HG03139 (cell line): ENCODE measurements around the gene AMBRA1.

Experiments used
- ATAC-seq: cut with Tn5 transposase; IDR thresholded peaks from one replicate; pipeline ENCODE4 v1.9.1; 2021; ENCODE audit not compliant: unreplicated experiment

Gene AMBRA1

DNA sequence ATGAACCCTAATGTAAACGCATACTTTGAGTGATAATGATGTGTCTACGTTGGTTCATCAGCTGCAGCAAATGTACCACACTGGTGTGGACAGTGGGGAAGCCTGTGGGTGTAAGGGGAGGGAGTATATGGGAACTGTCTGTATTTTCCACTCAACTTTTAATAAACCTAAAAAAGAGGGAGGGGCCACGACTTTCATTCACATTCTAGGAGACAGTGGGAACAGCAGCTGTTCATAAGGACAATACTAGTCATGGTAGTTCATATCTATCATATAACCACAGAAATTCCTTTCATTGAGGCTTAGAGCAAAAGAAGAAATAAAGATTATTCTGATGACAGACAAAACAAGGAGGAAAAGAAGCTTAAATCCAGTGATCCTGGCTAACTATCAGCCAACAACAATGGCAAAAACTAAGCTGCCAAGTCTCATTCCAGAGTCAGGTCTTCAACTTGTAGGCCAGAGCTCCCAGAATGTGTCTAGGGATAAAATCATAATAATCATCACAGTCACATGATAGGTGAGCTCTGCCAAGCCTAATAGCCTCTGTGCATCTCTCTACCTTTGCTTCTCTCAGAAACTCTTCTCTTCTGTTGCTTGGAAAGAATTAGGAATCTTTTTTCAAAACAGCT lies 142.9 kb downstream of the AMBRA1 start:
- ATAC-seq = no peak

DNA sequence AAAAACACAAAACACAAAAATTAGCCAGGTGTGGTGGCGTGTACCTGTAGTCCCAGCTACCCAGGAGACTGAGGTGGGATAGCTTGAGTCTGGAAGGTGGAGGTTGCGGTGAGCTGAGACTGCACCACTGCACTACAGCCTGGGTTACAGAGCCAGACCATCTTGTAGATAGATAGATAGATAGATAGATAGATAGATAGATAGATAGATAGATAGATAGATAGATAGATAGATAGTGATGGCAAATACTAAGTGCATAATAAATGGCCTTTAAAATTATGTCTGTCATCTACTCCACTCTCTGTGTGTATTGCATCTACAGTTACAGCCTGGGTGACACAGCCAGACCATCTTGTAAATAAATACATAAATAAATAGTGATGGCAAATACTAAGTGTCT lies 146.3 kb downstream of the AMBRA1 start:
- ATAC-seq = no peak

DNA sequence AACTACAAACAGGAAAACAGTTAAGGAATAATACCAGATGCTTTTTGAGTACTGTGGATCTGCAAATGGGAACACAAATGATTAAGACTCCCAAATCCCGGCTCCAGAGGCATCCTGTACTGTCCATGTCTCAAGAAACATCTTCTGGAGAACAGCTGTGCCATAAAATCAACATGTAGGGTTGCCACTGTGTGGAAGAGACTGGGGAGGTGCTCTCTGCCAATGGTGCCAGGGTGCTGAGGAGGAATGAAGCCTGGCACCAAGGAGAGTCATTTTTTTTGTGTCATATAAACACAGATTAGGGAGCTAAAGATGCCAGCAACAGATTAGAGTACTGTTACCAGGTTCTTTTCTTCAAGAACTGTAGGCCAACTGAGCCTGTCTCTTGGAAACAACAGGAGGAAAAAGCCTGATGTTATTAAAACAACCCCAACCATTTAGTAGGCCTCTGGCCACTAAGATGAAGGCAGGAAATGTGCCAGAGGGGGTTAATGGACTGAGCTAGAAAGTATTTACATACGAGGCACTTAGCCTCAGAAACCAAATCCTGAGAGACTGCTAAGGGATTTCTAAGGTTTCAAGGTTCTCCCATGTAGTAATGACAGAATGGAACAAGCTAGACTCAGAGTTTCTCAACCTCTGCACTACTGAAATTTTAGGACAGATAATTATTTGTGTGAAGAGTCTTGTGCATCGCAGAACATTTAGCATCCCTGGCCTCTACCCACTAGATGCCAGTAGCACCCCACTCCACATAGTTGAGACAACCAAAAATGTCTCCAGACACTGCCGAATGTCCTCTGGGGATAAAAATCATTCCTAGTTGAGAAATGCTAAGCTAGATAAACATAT lies 147.7 kb downstream of the AMBRA1 start:
- no peak for ATAC-seq

DNA sequence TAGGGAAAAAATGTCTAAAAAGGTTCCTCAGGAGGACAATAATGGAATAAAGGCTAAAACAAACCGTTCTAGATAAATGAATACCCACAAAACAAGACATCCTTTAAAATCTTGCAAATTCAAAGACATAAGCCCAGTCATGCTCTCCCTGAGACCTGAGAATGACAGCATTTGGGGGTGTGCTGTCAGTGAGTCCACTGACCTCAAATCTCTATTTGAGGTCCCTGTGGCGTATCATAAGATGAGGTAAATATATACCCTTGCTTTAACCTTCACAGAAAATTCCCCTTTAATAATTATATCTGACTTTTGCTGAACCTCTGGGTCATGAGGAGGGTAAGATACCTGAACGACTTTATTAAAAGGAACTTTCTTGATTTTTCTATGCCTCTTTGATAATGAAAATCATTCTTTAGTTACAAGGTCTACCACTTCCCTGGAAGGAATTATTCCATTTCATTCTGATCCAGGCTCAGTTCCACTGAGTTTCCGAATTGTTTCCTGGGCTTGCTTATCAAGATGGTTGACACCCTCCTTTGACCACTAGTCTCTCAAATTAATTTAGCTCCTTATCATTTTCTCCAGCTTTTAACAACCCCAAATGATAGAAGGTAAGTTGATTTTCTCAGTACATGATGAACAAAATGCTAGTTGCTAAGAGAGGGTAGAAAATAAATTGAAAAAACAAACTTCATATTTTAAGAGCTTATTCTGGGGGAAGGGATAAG lies 148.5 kb downstream of the AMBRA1 start:
- ATAC-seq = no peak

- ATAC-seq = no peak
These were observed 149.5 kb downstream of the AMBRA1 start for GRCh38 chr11:46444305-46444704.

GRCh38 chr11:46438211-46438610 lies 155.6 kb downstream of the AMBRA1 start:
- no peak for ATAC-seq

GRCh38 chr11:46437122-46437689 lies 156.6 kb downstream of the AMBRA1 start:
- no peak for ATAC-seq

DNA sequence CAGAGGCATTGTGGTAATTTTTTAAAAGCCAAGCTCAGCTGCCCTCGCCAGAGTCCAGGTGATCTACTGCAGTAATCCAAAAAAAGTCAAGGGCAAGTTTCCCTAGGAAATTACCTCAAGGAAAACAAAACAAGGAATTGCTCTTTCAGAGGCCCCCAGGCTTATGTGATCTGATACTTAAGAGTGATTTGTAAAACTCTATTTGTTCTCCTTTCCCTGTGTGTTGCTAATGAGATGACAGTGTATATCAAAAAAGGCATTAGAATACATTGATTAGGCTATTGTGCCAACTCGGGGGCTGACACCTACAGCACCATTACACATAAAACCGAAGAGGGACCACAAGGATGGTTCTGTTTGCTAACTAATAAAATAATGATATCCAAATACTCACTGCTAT lies 157.7 kb downstream of the AMBRA1 start:
- no peak for ATAC-seq

- ATAC-seq = no peak
These were observed 158.1 kb downstream of the AMBRA1 start for GRCh38 chr11:46435679-46436078.

DNA sequence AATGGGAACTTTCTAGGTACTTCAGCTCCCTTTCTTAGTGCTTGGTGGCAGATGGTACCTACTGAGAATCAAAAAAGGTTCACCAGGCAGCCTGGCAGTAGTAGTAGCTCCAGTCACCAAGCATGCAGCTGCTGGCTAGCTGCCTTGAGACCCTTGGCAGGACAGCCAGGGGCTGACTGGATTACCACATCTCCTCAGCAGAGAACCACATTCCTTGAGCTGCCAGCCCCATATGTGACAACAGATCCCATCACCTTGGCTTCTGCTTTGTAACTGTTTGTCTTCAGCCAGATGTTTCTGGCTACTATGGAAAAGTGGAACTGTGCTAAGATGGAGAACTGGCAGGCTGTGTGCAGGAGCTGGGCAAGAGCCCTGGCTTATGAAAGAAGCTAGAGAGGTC lies 162.6 kb downstream of the AMBRA1 start:
- ATAC-seq = no peak

GRCh38 chr11:46429717-46430116 lies 164.1 kb downstream of the AMBRA1 start:
- ATAC-seq = no peak

GRCh38 chr11:46427364-46427763 lies 166.5 kb downstream of the AMBRA1 start:
- ATAC-seq = no peak

GRCh38 chr11:46426233-46426991 lies 167.4 kb downstream of the AMBRA1 start:
- no peak for ATAC-seq

- no peak for ATAC-seq
These were observed 171.2 kb downstream of the AMBRA1 start for GRCh38 chr11:46422588-46422987.

DNA sequence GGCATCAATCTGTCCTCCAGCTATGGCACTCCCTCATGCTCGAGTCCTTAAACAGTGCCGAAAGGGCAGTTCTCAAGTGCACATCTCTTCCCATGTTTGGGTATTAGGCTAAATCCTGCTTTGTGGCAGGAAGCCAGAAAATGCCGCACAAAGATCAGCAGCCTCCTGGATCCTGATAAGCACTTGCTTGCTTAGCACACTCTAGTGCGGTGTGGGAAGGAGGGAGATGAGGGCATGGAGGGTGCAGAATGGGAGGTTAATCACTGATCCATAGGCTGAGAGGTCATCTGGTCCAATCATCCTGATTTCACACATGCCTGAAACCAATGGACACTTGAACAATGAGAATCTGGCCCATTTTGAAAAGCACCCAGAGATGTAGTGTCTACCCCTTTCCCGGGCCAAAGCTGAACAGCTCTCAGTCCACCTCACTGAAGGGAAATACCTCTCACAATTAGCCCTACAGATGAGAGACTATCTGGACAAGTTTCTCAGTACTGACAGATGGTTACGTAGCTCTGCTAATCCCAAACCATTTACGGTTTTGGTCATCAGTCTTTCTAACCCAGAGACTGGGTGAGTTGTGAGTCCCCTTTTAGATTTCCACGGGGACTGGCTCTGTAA lies 172.5 kb downstream of the AMBRA1 start:
- ATAC-seq = no peak

DNA sequence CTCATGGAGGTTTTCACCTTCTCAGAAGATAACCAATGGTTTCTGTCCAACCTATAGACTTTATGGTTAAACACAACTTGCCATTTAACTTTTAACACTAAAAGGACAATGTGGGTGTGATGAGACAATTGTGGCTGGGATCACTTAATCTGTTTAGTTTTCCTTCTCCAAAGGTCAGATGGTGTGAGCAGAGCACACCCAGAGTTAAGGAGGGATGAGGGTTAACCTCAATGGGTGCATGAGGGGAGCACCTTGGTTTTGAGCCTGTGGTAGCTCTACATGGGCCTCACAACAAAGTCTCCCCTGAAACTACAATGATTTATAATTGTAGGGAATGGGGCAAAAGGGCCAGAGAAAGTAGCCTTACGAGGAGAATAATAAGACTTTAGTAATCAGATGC lies 173.3 kb downstream of the AMBRA1 start:
- ATAC-seq = no peak

GRCh38 chr11:46418751-46419150 lies 175.1 kb downstream of the AMBRA1 start:
- ATAC-seq = no peak

DNA sequence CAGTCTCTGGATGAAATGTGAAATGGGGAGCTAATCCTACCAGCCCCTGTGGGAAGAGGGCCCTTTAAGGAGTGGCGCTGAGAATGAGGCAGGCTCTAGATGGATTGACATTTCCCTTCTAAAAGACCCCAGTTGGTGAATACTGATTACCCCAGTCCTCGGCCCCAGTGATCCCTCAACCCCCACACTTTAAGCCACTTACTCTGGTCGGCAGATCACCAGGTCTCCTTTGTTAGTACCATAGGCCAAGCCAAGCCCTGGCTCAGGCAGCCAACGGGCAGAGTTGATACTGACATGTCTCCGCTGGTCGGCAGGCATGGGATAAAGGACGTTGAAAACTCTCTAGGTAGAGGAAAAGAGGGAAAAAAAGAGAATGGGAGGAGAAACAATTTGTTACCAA lies 176.1 kb downstream of the AMBRA1 start:
- no peak for ATAC-seq

- ATAC-seq = no peak
These were observed 178.9 kb downstream of the AMBRA1 start for GRCh38 chr11:46414879-46415278.

GRCh38 chr11:46414466-46414796 lies 179.4 kb downstream of the AMBRA1 start:
- ATAC-seq = no peak
